MM.1S (cell line): ENCODE measurements around the gene MAP3K3.

Experiments
- CTCF ChIP-seq: fragments of 300-600 bp; sonication (generic); IDR thresholded peaks from 2 replicates; pipeline ENCODE4 v1.5.1; 2016; ENCODE audit warnings: antibody characterized with exemption, low read length, mixed read lengths
- EZH2phosphoT487 ChIP-seq: fragments of 300-600 bp; sonication (generic); IDR thresholded peaks from 2 replicates; pipeline ENCODE4 v1.6.1; 2018; ENCODE audit warnings: antibody characterized with exemption, low read length

- TF ChIP-seq CTCF = no peak
- TF ChIP-seq EZH2phosphoT487 = no peak
Measured at GRCh38 chr17:63652106-63652505, 29.9 kb downstream of the MAP3K3 start.
